ENCODE results near the gene GSTM3. TPM values are rescaled to one million over a fixed set of nuclear protein-coding genes. Genes with fewer than 3 reads are reported as not detected.
"Not testable (repeated sequence)": the region's sequence is repeated elsewhere in the genome, so short reads cannot be mapped to it uniquely, and the experiment has no call there.

GSTM3 gene
- total and polyA plus RNA-seq, 9 donors = 29.2 to 62.0 (median 50.8) TPM

GRCh38 chr1:109716570-109717090, 24.2 kb downstream of the GSTM3 start:
- 67% methylated on average over 3 of the region's 3 CpGs for WGBS (ENCODE audit: insufficient coverage)
- Histone ChIP-seq H3K27ac (ENCODE audit: low read length) (no peak overlapping the region), H3K4me1 (ENCODE audit: control insufficient read depth, insufficient read depth, low read length) (no peaks in the 10 kb centered on the region)

GRCh38 chr1:109716121-109716520, 24.7 kb downstream of the GSTM3 start:
- no peaks in the 10 kb centered on the region for H3K27me3 ChIP-seq (ENCODE audit: control insufficient read depth, insufficient read depth, low read length)
- no peak overlapping the region for H3K4me3 ChIP-seq (ENCODE audit: low read length)
- DNase-seq = no peak
- no peak overlapping the region for H3K27ac ChIP-seq (ENCODE audit: low read length)
- WGBS (ENCODE audit: insufficient coverage) = 92% methylated on average over 2 of the region's 3 CpGs
- H3K4me1 ChIP-seq (ENCODE audit: control insufficient read depth, insufficient read depth, low read length) = no peaks in the 10 kb centered on the region
- H3K9me3 ChIP-seq (replicated peaks; ENCODE audit: control insufficient read depth, low read depth, low read length) = no peaks in the 10 kb centered on the region
- H3K36me3 ChIP-seq (ENCODE audit: control insufficient read depth, insufficient read depth, low read length) = no peaks in the 10 kb centered on the region

More at GRCh38 chr1:109716570-109717090, 24.2 kb downstream of the GSTM3 start:
- Histone ChIP-seq H3K9me3 (replicated peaks; ENCODE audit: control insufficient read depth, low read depth, low read length) (no peaks in the 10 kb centered on the region), H3K27me3 (ENCODE audit: control insufficient read depth, insufficient read depth, low read length) (no peaks in the 10 kb centered on the region), H3K36me3 (ENCODE audit: control insufficient read depth, insufficient read depth, low read length) (no peaks in the 10 kb centered on the region), H3K4me3 (ENCODE audit: low read length) (no peak overlapping the region)
- no peak for DNase-seq

GRCh38 chr1:109714661-109715372, 26.0 kb downstream of the GSTM3 start:
- H3K36me3 ChIP-seq (ENCODE audit: control insufficient read depth, insufficient read depth, low read length) = no peaks in the 10 kb centered on the region
- no peaks in the 10 kb centered on the region for H3K9me3 ChIP-seq (replicated peaks; ENCODE audit: control insufficient read depth, low read depth, low read length)
- no peaks in the 10 kb centered on the region for H3K27me3 ChIP-seq (ENCODE audit: control insufficient read depth, insufficient read depth, low read length)
- H3K4me3 ChIP-seq (ENCODE audit: low read length) = no peak overlapping the region
- WGBS (ENCODE audit: insufficient coverage) = 77% methylated on average over 8 of the region's 12 CpGs
- no peak for DNase-seq
- H3K4me1 ChIP-seq (ENCODE audit: control insufficient read depth, insufficient read depth, low read length) = no peaks in the 10 kb centered on the region
- no peak overlapping the region for H3K27ac ChIP-seq (ENCODE audit: low read length)

- no peaks in the 10 kb centered on the region for H3K36me3 ChIP-seq (ENCODE audit: control insufficient read depth, insufficient read depth, low read length)
- 92% methylated on average over 4 of the region's 5 CpGs for WGBS (ENCODE audit: insufficient coverage)
- H3K27me3 ChIP-seq (ENCODE audit: control insufficient read depth, insufficient read depth, low read length) = no peaks in the 10 kb centered on the region
- no peak overlapping the region for H3K27ac ChIP-seq (ENCODE audit: low read length)
- H3K4me1 ChIP-seq (ENCODE audit: control insufficient read depth, insufficient read depth, low read length) = no peaks in the 10 kb centered on the region
- no peak for DNase-seq
- H3K9me3 ChIP-seq (replicated peaks; ENCODE audit: control insufficient read depth, low read depth, low read length) = no peaks in the 10 kb centered on the region
- no peak overlapping the region for H3K4me3 ChIP-seq (ENCODE audit: low read length)
These were observed 27.2 kb downstream of the GSTM3 start for GRCh38 chr1:109713636-109714035.

GRCh38 chr1:109712321-109712864, 28.4 kb downstream of the GSTM3 start:
- Histone ChIP-seq H3K27me3 (ENCODE audit: control insufficient read depth, insufficient read depth, low read length) (no peaks in the 10 kb centered on the region), H3K27ac (ENCODE audit: low read length) (no peak overlapping the region), H3K36me3 (ENCODE audit: control insufficient read depth, insufficient read depth, low read length) (no peaks in the 10 kb centered on the region), H3K4me1 (ENCODE audit: control insufficient read depth, insufficient read depth, low read length) (no peaks in the 10 kb centered on the region), H3K4me3 (ENCODE audit: low read length) (peak overlapping the region; percentile 51), H3K9me3 (replicated peaks; ENCODE audit: control insufficient read depth, low read depth, low read length) (peaks cover 2% of the 10 kb centered on the region)
- no peak for DNase-seq
- 41% methylated on average over 18 of the region's 22 CpGs for WGBS (ENCODE audit: insufficient coverage)

- not testable (repeated sequence) for H3K9me3 ChIP-seq (replicated peaks; ENCODE audit: control insufficient read depth, low read depth, low read length); H3K27ac ChIP-seq (ENCODE audit: low read length); H3K36me3 ChIP-seq (ENCODE audit: control insufficient read depth, insufficient read depth, low read length); H3K4me1 ChIP-seq (ENCODE audit: control insufficient read depth, insufficient read depth, low read length); H3K27me3 ChIP-seq (ENCODE audit: control insufficient read depth, insufficient read depth, low read length)
- peak within 1 kb of the TSS; percentile 51 for H3K4me3 ChIP-seq (ENCODE audit: low read length)
- WGBS (ENCODE audit: insufficient coverage) = 17% methylated on average over 26 of the region's 33 CpGs
- peak; percentile 67 for DNase-seq
These were observed 29.1 kb downstream of the GSTM3 start, which contains the start of gene GSTM5 for GRCh38 chr1:109711593-109712320. GSTM5 (plus strand) TSS chr1:109712251; CDS start chr1:109712313, 62 bp downstream.

- not testable (repeated sequence) for H3K9me3 ChIP-seq (replicated peaks; ENCODE audit: control insufficient read depth, low read depth, low read length); DNase-seq; H3K36me3 ChIP-seq (ENCODE audit: control insufficient read depth, insufficient read depth, low read length); H3K4me3 ChIP-seq (ENCODE audit: low read length); H3K4me1 ChIP-seq (ENCODE audit: control insufficient read depth, insufficient read depth, low read length); H3K27me3 ChIP-seq (ENCODE audit: control insufficient read depth, insufficient read depth, low read length); H3K27ac ChIP-seq (ENCODE audit: low read length)
These were observed 31.0 kb downstream of the GSTM3 start for GRCh38 chr1:109709822-109710221.

GRCh38 chr1:109708949-109709348, 31.9 kb downstream of the GSTM3 start:
- 80% methylated on average over 1 of the region's 4 CpGs for WGBS (ENCODE audit: insufficient coverage)
- DNase-seq; H3K4me3 ChIP-seq (ENCODE audit: low read length); H3K27ac ChIP-seq (ENCODE audit: low read length); H3K4me1 ChIP-seq (ENCODE audit: control insufficient read depth, insufficient read depth, low read length); H3K27me3 ChIP-seq (ENCODE audit: control insufficient read depth, insufficient read depth, low read length); H3K9me3 ChIP-seq (replicated peaks; ENCODE audit: control insufficient read depth, low read depth, low read length); H3K36me3 ChIP-seq (ENCODE audit: control insufficient read depth, insufficient read depth, low read length): not testable (repeated sequence)

GRCh38 chr1:109705411-109705810, 35.4 kb downstream of the GSTM3 start:
- WGBS (ENCODE audit: insufficient coverage) = 98% methylated on average over 4 of the region's 4 CpGs

GRCh38 chr1:109704173-109704572, 36.7 kb downstream of the GSTM3 start:
- no peak overlapping the region for H3K4me3 ChIP-seq (ENCODE audit: low read length)
- H3K27ac ChIP-seq (ENCODE audit: low read length) = no peak overlapping the region
- 77% methylated on average over 8 of the region's 8 CpGs for WGBS (ENCODE audit: insufficient coverage)
- H3K9me3 ChIP-seq (replicated peaks; ENCODE audit: control insufficient read depth, low read depth, low read length) = peaks cover 6% of the 10 kb centered on the region
- no peaks in the 10 kb centered on the region for H3K4me1 ChIP-seq (ENCODE audit: control insufficient read depth, insufficient read depth, low read length)
- H3K36me3 ChIP-seq (ENCODE audit: control insufficient read depth, insufficient read depth, low read length) = no peaks in the 10 kb centered on the region
- DNase-seq = no peak
- H3K27me3 ChIP-seq (ENCODE audit: control insufficient read depth, insufficient read depth, low read length) = no peaks in the 10 kb centered on the region

More at GRCh38 chr1:109705411-109705810, 35.4 kb downstream of the GSTM3 start:
- Histone ChIP-seq H3K4me3 (ENCODE audit: low read length) (no peak overlapping the region), H3K36me3 (ENCODE audit: control insufficient read depth, insufficient read depth, low read length) (no peaks in the 10 kb centered on the region), H3K27ac (ENCODE audit: low read length) (no peak overlapping the region), H3K27me3 (ENCODE audit: control insufficient read depth, insufficient read depth, low read length) (no peaks in the 10 kb centered on the region), H3K4me1 (ENCODE audit: control insufficient read depth, insufficient read depth, low read length) (no peaks in the 10 kb centered on the region), H3K9me3 (replicated peaks; ENCODE audit: control insufficient read depth, low read depth, low read length) (peaks cover 6% of the 10 kb centered on the region)
- DNase-seq = no peak

All from muscle of leg (tissue), 11 donors.